Upper lobe of left lung (tissue), 6 donors: ENCODE data around the gene CDK15. TPM values are rescaled to one million over a fixed set of nuclear protein-coding genes. Genes with fewer than 3 reads are reported as not detected.

ENCODE experiments used
- ATAC-seq, 2 donors: fragments of 200-7000 bp; cut with Tn5 transposase; one replicate each; pipeline ENCODE4 v1.9.1; 2022; ENCODE audit warnings: mild to moderate bottlenecking in 2 of 2, moderate library complexity in 2 of 2; ENCODE audit not compliant: low FRiP score in 2 of 2
- DNase-seq, 2 donors: peaks; one replicate each; pipeline ENCODE4 v3.0.0-alpha.2; 2019 to 2020
- H3K27ac ChIP-seq, 4 donors: fragments of 200-600 bp; sonication (generic); one replicate each; pipeline ENCODE4 v1.5.1; 2016 to 2019
- H3K27me3 ChIP-seq, 4 donors: fragments of 200-600 bp; sonication (generic); one replicate each; pipeline ENCODE4 v1.5.1; 2017 to 2019
- H3K36me3 ChIP-seq, 4 donors: fragments of 200-600 bp; sonication (generic); one replicate each; pipeline ENCODE4 v1.5.1; 2016 to 2019
- H3K4me1 ChIP-seq, 4 donors: fragments of 200-600 bp; sonication (generic); one replicate each; pipeline ENCODE4 v1.5.1; 2018 to 2019
- H3K4me3 ChIP-seq, 4 donors: fragments of 200-600 bp; sonication (generic); one replicate each; pipeline ENCODE4 v1.5.1; 2017 to 2019; ENCODE audit warnings: mild to moderate bottlenecking in 2 of 4, moderate library complexity in 1 of 4
- H3K9me3 ChIP-seq, 4 donors: fragments of 200-600 bp; sonication (generic); one replicate each; pipeline ENCODE4 v1.5.1; 2018 to 2019
- EP300 ChIP-seq, 4 donors: sonication (generic); formaldehyde crosslinking; IDR thresholded peaks; one replicate each; pipeline ENCODE4 v1.5.1; 2017; ENCODE audit warnings: antibody characterized with exemption in 4 of 4, control low read depth in 2 of 4
- POLR2A ChIP-seq, 4 donors: fragments of 450-650 bp; IDR thresholded peaks; one replicate each; pipeline ENCODE4 v1.5.1; 2016 to 2017; ENCODE audit warnings: antibody characterized with exemption in 4 of 4, mild to moderate bottlenecking in 2 of 4
- POLR2AphosphoS5 ChIP-seq, 2 donors: sonication (generic); formaldehyde crosslinking; IDR thresholded peaks; one replicate each; pipeline ENCODE4 v1.5.1; 2017; ENCODE audit warnings: antibody characterized with exemption in 2 of 2
- WGBS, 2 donors: methylation state at CpG; one replicate each; pipeline ENCODE4 v1.1.5; 2017 to 2018; 5-methylcytosine and 5-hydroxymethylcytosine counted together
- total RNA-seq, 6 donors: library from RNA; depleted of rRNA in 4 of 6; stranded (reverse); fragments of >200 nt in 4 of 6; gene quantifications; one replicate each; pipeline versions ENCODE4 v1.1.0 to v1.2.1, GENCODE V29; 2016 to 2021
- TF ChIP-seq, protein P1 (sequence below), 6 experiments: fragments of 450-650 bp in 4 of 6; fragments of 200-600 bp in 2 of 6; sonication (generic) in 2 of 6; IDR thresholded peaks; one replicate each; pipeline ENCODE4 v1.5.1; 2016 to 2019; ENCODE audit warnings: antibody characterized with exemption in 6 of 6
- donor health status: DM: no; HTN: no; CAD: no; lungs with moderate emphysema.
- donor health status: DM: no; HTN: yes; CAD: no; lungs with severe emphysema.

The CDK15 gene
- total RNA-seq, 6 donors from 2014 or later = 0.10 to 3.4 (median 1.3) TPM

DNA sequence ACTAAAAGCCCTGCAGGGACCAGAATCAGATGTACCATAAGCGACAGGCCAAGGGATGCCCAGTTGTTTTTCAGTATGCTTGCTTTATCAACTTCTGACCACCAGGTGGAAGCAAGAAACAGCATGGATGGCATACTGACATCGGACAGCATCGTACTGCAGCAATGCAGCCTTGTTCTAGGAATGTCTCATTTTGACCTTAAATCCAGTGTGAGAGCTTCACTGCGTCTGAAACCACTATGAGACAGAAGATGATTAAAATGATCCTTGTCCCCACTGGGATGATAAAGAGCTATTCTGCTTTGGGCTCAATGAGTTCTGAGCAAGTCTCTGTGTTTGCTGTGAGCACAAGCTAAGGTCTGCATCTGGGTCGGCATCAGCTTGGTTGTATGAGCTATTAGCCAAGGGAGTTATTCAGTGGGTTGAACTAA is 54.3 kb downstream of the CDK15 start:
- WGBS, 2 donors = 17% methylated on average over 5 of the region's 5 CpGs
- DNase-seq = peak in 1 of 2 donors; percentile 28
- Histone ChIP-seq H3K4me3 (no peak overlapping the region), H3K36me3 (no peaks in the 10 kb centered on the region), H3K27me3 (no peaks in the 10 kb centered on the region), H3K9me3 (no peaks in the 10 kb centered on the region), H3K4me1 (peaks cover 0 to 6% (median 0%) of the 10 kb centered on the region in 4 donors), H3K27ac (no peak overlapping the region)
- peak; percentile 70 to 89 for ATAC-seq
- TF ChIP-seq POLR2AphosphoS5 (IDR thresholded peaks at IDR 0.05) (no peak), POLR2A (IDR thresholded peaks at IDR 0.05) (no peak), EP300 (IDR thresholded peaks at IDR 0.05) (no peak)
- TF ChIP-seq, protein P1, sequence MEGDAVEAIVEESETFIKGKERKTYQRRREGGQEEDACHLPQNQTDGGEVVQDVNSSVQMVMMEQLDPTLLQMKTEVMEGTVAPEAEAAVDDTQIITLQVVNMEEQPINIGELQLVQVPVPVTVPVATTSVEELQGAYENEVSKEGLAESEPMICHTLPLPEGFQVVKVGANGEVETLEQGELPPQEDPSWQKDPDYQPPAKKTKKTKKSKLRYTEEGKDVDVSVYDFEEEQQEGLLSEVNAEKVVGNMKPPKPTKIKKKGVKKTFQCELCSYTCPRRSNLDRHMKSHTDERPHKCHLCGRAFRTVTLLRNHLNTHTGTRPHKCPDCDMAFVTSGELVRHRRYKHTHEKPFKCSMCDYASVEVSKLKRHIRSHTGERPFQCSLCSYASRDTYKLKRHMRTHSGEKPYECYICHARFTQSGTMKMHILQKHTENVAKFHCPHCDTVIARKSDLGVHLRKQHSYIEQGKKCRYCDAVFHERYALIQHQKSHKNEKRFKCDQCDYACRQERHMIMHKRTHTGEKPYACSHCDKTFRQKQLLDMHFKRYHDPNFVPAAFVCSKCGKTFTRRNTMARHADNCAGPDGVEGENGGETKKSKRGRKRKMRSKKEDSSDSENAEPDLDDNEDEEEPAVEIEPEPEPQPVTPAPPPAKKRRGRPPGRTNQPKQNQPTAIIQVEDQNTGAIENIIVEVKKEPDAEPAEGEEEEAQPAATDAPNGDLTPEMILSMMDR (IDR thresholded peaks at IDR 0.05) = peak; percentile 59 to 83 (median 72)

DNA sequence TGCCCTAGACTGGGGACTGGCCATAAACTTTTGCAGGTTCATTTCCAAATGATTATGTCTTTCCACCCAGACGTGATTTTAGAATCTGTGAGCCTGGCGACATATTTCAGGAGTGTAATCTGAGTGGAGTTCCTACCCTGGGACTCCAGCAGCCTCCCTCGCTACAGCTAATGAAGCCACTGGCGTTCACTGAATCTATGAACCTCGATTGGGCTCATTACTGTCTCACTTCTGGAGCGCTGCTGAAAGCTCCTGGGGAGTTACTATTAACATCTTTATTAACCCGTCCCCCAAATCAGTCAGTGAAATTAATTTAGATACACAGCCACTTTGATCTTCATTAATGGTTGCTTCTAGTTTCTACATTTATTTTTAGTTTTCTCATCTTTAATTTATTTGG is 56.5 kb downstream of the CDK15 start:
- no peaks in the 10 kb centered on the region for H3K36me3 ChIP-seq
- TF ChIP-seq POLR2AphosphoS5 (IDR thresholded peaks at IDR 0.05) (no peak), POLR2A (IDR thresholded peaks at IDR 0.05) (no peak), EP300 (IDR thresholded peaks at IDR 0.05) (no peak)
- TF ChIP-seq, protein P1 (IDR thresholded peaks at IDR 0.05) = no peak
- peaks cover 0 to 6% (median 0%) of the 10 kb centered on the region in 4 donors for H3K4me1 ChIP-seq
- H3K4me3 ChIP-seq = no peak overlapping the region
- ATAC-seq = no peak
- H3K9me3 ChIP-seq = no peaks in the 10 kb centered on the region
- H3K27ac ChIP-seq = no peak overlapping the region
- DNase-seq = no peak
- 88 to 89% methylated on average over 7 of the region's 7 CpGs for WGBS, 2 donors
- no peaks in the 10 kb centered on the region for H3K27me3 ChIP-seq

DNA sequence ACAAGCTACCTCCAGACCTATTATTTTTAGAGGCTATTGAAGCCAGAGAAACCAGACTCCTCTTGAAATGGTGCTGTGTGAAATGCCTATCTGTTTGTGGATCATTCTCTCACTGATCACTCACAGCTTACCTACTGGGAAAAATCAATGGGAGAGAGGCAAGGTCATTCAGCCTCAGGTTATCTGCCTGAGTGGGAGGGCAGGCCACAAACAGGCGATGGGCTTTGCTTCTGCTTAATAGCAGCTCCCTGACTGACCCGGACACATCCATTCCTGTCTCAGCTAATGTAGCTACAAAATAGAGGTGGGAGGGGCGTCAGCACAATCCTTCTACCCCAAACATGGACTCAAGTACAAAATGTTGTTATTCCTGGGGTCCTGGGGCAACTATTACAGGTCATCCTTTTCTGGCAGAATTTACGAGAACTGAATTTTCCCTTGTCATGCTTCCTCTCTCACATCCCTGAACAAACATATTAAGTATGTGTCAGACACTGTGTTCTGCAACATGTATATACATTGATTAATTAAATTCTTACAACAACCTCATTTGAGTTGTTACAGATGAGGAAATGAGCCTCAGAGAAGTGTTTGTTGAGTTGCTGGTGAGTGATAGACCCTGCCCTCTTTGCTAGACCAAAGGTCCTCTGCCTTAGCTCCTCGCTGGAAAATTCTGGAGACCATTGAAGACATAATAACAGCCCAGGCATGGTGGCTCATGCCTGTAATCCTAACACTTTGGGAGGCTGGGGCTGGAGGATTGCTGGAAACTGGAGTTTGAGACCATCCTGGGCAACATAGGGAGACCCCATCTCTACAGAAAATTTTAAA is 60.5 kb downstream of the CDK15 start:
- Histone ChIP-seq H3K9me3 (no peaks in the 10 kb centered on the region), H3K4me3 (no peak overlapping the region), H3K27ac (no peak overlapping the region), H3K27me3 (no peaks in the 10 kb centered on the region), H3K36me3 (no peaks in the 10 kb centered on the region), H3K4me1 (no peaks in the 10 kb centered on the region)
- TF ChIP-seq, protein P1 (IDR thresholded peaks at IDR 0.05) = no peak
- TF ChIP-seq POLR2AphosphoS5 (IDR thresholded peaks at IDR 0.05) = no peak
- no peak for TF ChIP-seq EP300 (IDR thresholded peaks at IDR 0.05)
- no peak for TF ChIP-seq POLR2A (IDR thresholded peaks at IDR 0.05)
- ATAC-seq (no peak), DNase-seq (no peak)
- WGBS, 2 donors = 49 to 70% methylated on average over 5 of the region's 5 CpGs

DNA sequence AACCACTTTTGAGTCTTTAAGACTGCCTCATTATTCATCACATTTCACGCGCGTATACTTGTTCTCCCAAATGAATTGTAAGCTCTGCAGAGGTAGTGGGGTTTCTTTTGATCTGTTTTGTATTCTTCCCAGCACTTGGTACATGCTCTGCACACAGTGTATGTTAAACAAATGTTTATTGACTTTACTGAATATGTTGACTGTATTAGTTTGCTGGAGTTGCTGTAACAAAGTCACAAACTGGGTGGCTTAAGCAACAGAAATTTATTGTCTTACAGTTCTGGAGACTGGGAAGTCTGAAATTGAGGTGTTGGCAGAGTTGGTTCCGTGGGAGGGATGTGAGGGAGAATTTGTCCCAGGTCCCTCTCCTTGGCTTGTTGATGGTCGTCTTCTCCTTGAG is 65.1 kb downstream of the CDK15 start:
- Histone ChIP-seq H3K36me3 (no peaks in the 10 kb centered on the region), H3K9me3 (no peaks in the 10 kb centered on the region), H3K4me1 (no peaks in the 10 kb centered on the region), H3K27me3 (no peaks in the 10 kb centered on the region), H3K27ac (no peak overlapping the region), H3K4me3 (no peak overlapping the region)
- no peak for ATAC-seq
- WGBS, 2 donors = 93% methylated on average over 5 of the region's 5 CpGs
- TF ChIP-seq, protein P1 (IDR thresholded peaks at IDR 0.05) = no peak
- TF ChIP-seq EP300 (IDR thresholded peaks at IDR 0.05) = no peak
- TF ChIP-seq POLR2A (IDR thresholded peaks at IDR 0.05) = no peak
- TF ChIP-seq POLR2AphosphoS5 (IDR thresholded peaks at IDR 0.05) = no peak
- DNase-seq = no peak

DNA sequence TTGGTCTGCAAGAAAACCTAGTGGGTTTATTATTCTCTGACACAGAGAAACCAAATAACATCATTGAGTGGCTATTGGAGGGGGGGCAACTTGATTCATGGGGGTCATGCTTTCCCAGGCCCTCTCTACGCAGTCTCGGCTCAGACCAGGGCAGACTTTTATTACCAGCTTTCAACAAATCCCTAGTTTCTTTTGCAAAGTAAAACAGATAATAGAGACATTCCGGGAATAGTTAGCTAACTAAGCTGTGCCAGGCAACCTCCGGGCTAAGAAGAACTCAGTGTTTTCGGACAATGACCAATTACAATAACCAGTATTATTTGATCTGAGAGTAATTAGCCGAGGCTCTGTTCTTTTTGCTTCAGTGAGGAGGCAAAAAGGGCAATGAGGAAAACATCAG is 66.3 kb downstream of the CDK15 start:
- DNase-seq (no peak), ATAC-seq (no peak)
- Histone ChIP-seq H3K27ac (no peak overlapping the region), H3K27me3 (no peaks in the 10 kb centered on the region), H3K4me3 (no peak overlapping the region), H3K9me3 (no peaks in the 10 kb centered on the region), H3K36me3 (no peaks in the 10 kb centered on the region), H3K4me1 (no peaks in the 10 kb centered on the region)
- 83% methylated on average over 6 of the region's 6 CpGs for WGBS, 2 donors
- no peak for TF ChIP-seq POLR2AphosphoS5 (IDR thresholded peaks at IDR 0.05)
- no peak for TF ChIP-seq EP300 (IDR thresholded peaks at IDR 0.05)
- TF ChIP-seq, protein P1 (IDR thresholded peaks at IDR 0.05) = no peak
- TF ChIP-seq POLR2A (IDR thresholded peaks at IDR 0.05) = no peak
